Parathyroid adenoma (tissue), 2 donors: ENCODE results near the gene RANBP3L.

Experiments
- H2AFZ ChIP-seq: fragments of 300-600 bp; sonication (generic); one replicate; pipeline ENCODE4 v1.7.0; 2017; ENCODE audit warnings: antibody characterized with exemption, mild to moderate bottlenecking
- H3K27ac ChIP-seq: fragments of 300-600 bp; sonication (generic); one replicate; pipeline ENCODE4 v1.7.0; 2017
- H3K27me3 ChIP-seq: fragments of 300-600 bp; sonication (generic); one replicate; pipeline ENCODE4 v1.7.0; 2017; ENCODE audit warnings: low read length; ENCODE audit not compliant: control insufficient read depth, insufficient read depth
- H3K36me3 ChIP-seq: fragments of 300-600 bp; sonication (generic); one replicate; pipeline ENCODE4 v1.7.0; 2017; ENCODE audit warnings: low read length; ENCODE audit not compliant: control insufficient read depth, insufficient read depth
- H3K4me1 ChIP-seq: fragments of 300-600 bp; sonication (generic); one replicate; pipeline ENCODE4 v1.7.0; 2017; ENCODE audit warnings: control low read depth
- H3K4me2 ChIP-seq: fragments of 300-600 bp; sonication (generic); one replicate; pipeline ENCODE4 v1.7.0; 2017; ENCODE audit warnings: low read length
- H3K4me3 ChIP-seq: fragments of 300-600 bp; sonication (generic); one replicate; pipeline ENCODE4 v1.7.0; 2017; ENCODE audit warnings: low read depth, low read length
- H3K79me2 ChIP-seq: fragments of 300-600 bp; sonication (generic); one replicate; pipeline ENCODE4 v1.7.0; 2017; ENCODE audit warnings: control low read depth
- H3K9ac ChIP-seq: fragments of 300-600 bp; sonication (generic); one replicate; pipeline ENCODE4 v1.7.0; 2017; ENCODE audit warnings: mild to moderate bottlenecking
- H3K9me3 ChIP-seq: fragments of 300-600 bp; sonication (generic); one replicate; pipeline ENCODE4 v1.7.0; 2017; ENCODE audit warnings: low read length; ENCODE audit not compliant: control insufficient read depth
- TF ChIP-seq, protein P1 (sequence below): fragments of 300-600 bp; sonication (generic); IDR thresholded peaks from one replicate; pipeline ENCODE4 v1.7.0; 2017; ENCODE audit warnings: antibody characterized with exemption, mild to moderate bottlenecking
- donor health status: primary hyperparathyroidism.

Gene RANBP3L

DNA sequence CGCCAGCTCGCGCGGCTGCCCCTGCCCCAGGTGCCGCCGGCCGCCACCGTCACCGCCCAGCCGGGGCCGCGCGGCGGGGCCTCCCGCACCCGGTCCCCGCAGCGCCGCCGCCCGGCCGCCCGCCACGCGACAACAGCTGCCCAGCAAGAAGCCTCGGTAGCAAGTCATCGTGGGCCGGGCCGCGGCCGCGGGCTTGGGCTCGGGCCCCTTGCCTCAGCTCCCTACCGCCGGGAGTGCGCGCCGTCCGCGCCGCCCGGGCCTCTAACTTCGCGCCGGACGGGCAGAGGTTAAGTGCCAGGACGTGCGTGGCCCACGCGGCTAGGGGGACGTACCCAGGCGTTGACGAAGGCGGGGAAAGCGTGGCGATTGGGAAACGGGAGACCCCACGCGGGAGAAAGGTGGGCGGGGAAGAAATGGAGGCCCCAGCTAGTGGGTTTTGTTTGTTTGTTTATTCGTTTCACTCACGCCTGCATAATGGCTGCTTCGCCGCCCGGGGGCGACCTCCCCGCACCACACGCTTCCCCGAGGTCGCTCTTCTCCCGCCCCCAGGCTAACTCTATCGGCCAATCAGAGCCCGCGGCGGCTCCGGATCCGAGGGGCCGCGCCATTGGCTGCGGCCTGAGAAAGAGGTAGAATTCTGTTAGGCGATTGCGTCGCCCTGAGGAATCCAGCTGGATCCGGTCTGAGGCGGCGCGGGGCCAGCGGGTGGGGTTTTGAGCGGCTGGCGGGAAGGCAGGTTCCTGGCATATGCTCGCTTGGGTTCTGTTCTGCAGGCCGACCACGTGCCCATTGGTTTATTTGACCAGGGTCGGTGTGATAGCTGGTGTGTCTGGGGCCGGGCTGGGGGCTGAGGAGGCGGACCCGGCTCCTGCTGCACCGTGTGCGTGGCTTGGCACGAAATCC is 59.8 kb downstream of the RANBP3L start, which contains the start of gene NADK2:
Gene NADK2, minus strand, starts transcription at position 295 of the 903 bp plus-strand sequence. Its CDS starts 127 bp downstream, at position 168.
- peak within 1 kb of the TSS; percentile 82 for H3K4me3 ChIP-seq
- no peaks in the 10 kb centered on the region for H3K9me3 ChIP-seq
- no peaks in the 10 kb centered on the region for H3K36me3 ChIP-seq
- peaks cover 12% of the 10 kb centered on the region for H3K4me1 ChIP-seq
- no peaks in the 10 kb centered on the region for H3K79me2 ChIP-seq
- H2AFZ ChIP-seq: peak within 1 kb of the TSS; percentile 96
- H3K27me3 ChIP-seq: no peaks in the 10 kb centered on the region
- H3K27ac ChIP-seq: peak within 1 kb of the TSS; percentile 89
- H3K9ac ChIP-seq: peak within 1 kb of the TSS; percentile 85
- TF ChIP-seq, protein P1, sequence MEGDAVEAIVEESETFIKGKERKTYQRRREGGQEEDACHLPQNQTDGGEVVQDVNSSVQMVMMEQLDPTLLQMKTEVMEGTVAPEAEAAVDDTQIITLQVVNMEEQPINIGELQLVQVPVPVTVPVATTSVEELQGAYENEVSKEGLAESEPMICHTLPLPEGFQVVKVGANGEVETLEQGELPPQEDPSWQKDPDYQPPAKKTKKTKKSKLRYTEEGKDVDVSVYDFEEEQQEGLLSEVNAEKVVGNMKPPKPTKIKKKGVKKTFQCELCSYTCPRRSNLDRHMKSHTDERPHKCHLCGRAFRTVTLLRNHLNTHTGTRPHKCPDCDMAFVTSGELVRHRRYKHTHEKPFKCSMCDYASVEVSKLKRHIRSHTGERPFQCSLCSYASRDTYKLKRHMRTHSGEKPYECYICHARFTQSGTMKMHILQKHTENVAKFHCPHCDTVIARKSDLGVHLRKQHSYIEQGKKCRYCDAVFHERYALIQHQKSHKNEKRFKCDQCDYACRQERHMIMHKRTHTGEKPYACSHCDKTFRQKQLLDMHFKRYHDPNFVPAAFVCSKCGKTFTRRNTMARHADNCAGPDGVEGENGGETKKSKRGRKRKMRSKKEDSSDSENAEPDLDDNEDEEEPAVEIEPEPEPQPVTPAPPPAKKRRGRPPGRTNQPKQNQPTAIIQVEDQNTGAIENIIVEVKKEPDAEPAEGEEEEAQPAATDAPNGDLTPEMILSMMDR: peak; percentile 78
- peak within 1 kb of the TSS; percentile 76 for H3K4me2 ChIP-seq

DNA sequence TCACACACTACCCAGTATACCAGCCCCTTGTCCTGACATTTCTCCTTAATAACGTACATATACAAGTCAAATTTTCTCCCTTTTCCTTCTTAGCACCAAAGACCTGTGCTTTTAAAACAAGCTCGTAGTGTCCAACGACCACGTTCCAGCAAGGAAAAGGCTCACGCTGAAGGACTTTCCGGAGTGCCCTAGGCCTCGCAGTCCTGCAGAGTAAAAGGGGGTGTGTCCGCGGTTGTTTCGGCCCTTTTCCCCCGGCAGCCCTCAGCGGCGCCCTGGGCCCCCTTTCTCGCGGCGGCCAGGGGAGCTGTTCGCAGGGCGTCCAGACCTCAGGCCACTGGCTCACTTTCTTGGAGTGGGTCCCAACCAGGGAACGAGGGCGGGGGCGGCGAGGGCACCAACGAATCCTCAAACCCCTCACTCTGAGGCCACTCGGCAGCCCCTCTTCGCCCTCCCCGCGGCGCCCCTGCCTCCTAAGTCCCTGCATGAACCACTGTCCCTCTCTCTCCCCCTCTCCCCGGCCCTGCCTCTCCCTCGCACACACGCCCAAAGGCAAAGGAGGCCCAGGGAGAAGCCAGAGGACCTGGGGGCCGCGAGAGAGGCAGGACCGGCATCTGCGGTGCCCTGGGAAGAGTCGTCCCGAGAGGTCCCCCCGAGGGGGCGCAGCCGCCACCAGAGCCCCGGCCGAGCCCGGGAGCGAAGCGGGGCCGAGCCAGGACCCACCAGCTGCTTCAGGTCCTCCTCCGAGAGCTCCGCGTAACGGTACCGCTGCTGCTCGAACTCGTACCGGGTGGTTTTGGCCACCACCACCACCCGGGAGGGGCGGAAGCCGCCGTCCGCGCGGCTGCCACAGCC is 60.7 kb downstream of the RANBP3L start:
- H3K27ac ChIP-seq: peak overlapping the region; percentile 89

DNA sequence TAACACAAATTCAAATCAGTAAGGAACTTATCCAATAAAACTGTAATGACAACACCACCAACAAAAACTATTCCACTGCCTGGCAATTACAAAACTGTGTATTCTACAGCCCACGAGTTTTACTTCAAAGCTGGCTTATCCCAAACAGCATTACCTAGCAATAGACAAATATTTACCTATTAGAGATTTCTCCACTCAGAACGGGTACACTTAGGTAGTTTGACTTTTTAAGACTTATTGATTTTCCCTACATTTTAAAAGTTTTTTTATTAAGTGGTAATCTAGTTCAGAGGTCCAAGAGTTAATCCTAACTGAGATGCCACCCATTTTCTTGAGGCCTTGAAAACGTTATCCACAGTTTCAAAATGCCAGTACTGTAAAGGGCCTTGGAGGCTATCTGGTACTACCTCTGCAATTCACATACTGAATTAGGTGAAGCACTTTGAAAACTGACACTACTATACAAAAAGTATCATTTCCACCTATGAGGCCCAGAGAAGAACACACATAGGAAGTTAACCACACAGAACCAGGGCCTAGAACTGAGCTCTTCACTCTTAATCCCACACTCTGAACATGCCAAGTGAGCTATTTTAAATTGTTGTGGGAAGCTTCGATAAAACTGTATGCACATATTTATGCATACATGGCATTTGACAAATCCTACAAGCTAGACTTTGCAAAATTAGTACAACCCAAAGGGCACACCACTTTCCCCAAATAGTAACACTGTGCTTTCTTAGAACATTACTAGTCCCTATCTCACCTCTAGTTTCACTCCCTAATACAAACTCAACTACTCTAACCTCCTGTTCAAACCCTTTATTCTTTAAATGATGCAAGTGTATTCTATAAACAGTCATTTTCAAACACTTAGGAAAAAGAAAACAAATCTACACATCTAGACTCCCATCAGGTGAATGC is 62.1 kb downstream of the RANBP3L start:
- peaks cover 12% of the 10 kb centered on the region for H3K4me1 ChIP-seq
- no peaks in the 10 kb centered on the region for H3K79me2 ChIP-seq
- no peak overlapping the region for H2AFZ ChIP-seq
- H3K27me3 ChIP-seq: no peaks in the 10 kb centered on the region
- no peaks in the 10 kb centered on the region for H3K36me3 ChIP-seq
- no peaks in the 10 kb centered on the region for H3K9me3 ChIP-seq
- H3K9ac ChIP-seq: no peak overlapping the region
- peak overlapping the region; percentile 57 for H3K4me2 ChIP-seq
- no peak overlapping the region for H3K27ac ChIP-seq
- TF ChIP-seq, protein P1: no peak
- H3K4me3 ChIP-seq: no peak overlapping the region

More for the DNA sequence above, 60.7 kb downstream of the RANBP3L start:
- H2AFZ ChIP-seq: peak overlapping the region; percentile 96
- H3K9me3 ChIP-seq: no peaks in the 10 kb centered on the region
- H3K79me2 ChIP-seq: no peaks in the 10 kb centered on the region
- H3K27me3 ChIP-seq: no peaks in the 10 kb centered on the region
- H3K4me1 ChIP-seq: peaks cover 12% of the 10 kb centered on the region
- peak overlapping the region; percentile 82 for H3K4me3 ChIP-seq
- TF ChIP-seq, protein P1: no peak
- peak overlapping the region; percentile 85 for H3K9ac ChIP-seq
- H3K4me2 ChIP-seq: peak overlapping the region; percentile 57
- no peaks in the 10 kb centered on the region for H3K36me3 ChIP-seq

DNA sequence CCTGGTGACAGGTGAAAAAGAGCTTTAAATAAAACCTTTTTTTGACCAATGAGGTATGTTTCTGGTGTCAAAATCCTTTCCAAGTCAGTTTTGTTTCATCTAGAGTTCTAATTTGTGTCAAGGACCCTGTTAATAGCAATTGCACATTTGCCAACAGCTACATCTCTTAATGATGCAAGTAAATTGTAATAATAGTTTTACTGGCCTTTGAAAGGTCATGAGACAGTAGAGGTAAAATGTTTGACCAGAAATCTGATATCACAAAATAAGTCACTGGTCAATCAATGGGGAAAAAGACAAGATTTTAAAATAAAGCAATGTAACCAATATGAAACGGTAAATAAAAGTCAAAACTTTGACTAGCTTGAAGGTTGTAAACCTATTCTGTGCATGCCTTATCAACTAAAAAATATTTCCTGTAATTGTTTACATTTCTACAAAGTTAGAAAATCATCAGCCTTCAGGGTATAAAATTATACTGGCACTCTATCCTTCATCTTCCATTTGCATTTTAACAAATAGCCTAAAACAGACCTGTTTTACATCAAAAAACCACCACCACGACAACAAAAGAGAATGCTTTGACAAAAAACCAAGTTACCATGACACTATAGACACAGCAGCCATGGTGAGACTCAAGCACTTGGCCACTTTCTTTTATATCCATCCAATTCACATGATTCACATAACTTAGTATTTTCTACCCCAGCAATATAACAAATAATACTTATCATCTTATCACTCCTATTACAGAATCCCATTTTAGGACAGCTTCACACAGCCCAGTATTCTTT is 63.0 kb downstream of the RANBP3L start:
- Histone ChIP-seq H3K36me3 (no peaks in the 10 kb centered on the region), H3K4me3 (no peak overlapping the region), H2AFZ (no peak overlapping the region), H3K27me3 (no peaks in the 10 kb centered on the region), H3K27ac (no peak overlapping the region), H3K9ac (no peak overlapping the region), H3K9me3 (no peaks in the 10 kb centered on the region), H3K79me2 (no peaks in the 10 kb centered on the region), H3K4me1 (peaks cover 12% of the 10 kb centered on the region), H3K4me2 (no peak overlapping the region)
- TF ChIP-seq, protein P1: no peak
